ENCODE measurements around the gene STK32B.
"Not testable (repeated sequence)": the region's sequence is repeated elsewhere in the genome, so short reads cannot be mapped to it uniquely, and the experiment has no call there.

The STK32B gene

DNA sequence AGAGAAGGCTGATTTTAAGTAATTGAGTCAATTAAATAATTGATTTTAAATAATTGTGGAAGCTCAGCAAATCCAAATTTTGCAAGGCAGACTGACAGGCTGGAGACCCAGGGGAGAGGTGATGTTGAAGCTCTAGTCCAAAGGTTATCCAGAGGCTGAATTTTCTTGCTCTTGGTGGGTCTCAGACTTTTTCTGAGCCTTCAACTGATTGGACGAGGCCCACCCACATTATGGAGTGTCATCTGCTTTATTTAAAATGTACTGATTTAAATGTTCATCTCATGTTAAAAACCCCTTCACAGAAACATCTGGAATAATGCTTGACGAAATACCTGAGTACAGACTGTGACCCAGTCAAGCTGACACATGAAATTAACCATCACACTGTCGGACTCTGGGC is 20.4 kb upstream of the STK32B start:
- no peak for DNase-seq (ENCODE audit: low read depth)

DNA sequence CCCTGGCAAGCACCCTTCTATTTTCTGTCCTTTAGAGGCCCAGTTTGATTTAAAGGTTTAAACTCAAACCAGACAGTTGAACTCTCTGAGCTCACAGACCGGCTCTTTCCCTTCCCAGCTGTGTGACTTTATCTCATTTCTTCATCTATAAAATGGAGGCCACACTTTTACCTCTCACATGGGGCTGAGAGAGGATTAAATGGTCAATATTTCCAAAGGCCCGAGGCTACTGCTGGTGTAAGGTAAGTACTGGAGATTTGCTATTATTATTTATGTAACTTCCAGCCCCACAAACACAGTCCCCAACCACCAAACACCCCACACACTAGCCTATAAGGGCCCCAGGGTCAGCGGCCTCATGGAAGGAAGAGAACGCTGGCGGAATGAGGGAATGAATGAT is 18.5 kb upstream of the STK32B start:
- DNase-seq (ENCODE audit: low read depth): no peak

DNA sequence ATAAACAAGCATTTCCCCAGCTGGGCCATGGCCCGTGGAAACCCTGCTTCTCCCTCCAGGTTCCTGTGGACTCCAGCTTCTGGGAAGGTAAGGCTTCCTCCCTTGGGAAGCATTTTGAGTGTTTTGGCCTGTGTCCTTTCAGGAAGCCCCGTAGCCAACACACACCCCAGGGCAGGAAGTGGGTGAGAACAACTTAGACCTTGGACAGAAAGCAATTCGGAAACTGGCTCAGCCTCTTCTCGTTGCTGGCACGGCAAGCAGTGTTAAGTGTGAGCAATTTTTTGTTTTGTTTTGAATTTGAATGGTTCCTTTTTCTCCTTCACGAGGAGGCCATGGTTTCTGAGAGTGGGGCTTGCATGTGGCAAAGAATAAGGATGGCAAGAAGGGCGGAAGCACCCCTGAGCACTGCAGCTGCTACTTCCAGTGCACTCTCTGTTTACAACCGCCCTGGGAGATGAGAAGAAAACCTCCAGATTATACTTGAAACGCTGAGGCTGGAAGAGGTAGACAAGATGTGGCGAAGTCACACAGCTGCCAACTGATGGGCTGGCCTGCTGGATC is 17.9 kb upstream of the STK32B start:
- no peak for DNase-seq (ENCODE audit: low read depth)

DNA sequence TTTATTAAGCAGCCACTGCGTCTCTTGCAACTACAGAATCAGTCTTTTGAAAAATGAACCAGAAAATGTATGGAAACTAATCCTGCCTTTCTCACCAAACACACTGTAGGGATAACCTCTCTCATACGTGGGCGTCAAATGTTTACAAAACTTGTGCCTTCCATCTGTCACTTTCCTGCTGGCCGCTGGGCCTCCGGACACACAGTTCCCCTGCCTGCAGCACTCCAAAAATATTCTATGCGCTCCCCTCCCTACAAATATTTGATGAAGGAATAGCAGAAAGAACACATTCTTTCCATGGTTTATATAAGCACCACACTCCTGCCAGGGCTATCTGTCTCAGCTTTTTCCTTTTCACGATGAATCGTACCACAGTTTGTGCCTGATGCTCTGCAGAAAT is 17.1 kb upstream of the STK32B start:
- DNase-seq (ENCODE audit: low read depth): no peak

DNA sequence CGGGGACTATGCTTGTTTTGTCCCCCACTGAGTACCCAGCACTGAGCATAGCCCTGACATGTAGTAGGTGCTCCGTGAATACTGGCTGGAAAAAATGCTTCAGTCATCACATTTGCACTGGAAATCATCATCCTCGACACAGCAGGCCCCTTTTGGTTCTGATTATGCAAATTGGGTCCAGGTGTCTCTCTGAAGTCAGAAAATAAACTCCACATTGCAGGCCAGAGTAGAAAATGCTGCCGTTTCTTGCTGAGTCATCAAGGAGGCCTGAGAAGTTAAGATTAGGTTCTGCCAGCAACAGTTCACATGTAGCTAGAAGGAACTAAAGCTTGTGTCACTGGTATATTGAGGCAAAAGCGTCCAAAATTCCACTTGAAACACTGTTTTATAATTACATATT is 15.0 kb upstream of the STK32B start:
- DNase-seq (ENCODE audit: low read depth): no peak

DNA sequence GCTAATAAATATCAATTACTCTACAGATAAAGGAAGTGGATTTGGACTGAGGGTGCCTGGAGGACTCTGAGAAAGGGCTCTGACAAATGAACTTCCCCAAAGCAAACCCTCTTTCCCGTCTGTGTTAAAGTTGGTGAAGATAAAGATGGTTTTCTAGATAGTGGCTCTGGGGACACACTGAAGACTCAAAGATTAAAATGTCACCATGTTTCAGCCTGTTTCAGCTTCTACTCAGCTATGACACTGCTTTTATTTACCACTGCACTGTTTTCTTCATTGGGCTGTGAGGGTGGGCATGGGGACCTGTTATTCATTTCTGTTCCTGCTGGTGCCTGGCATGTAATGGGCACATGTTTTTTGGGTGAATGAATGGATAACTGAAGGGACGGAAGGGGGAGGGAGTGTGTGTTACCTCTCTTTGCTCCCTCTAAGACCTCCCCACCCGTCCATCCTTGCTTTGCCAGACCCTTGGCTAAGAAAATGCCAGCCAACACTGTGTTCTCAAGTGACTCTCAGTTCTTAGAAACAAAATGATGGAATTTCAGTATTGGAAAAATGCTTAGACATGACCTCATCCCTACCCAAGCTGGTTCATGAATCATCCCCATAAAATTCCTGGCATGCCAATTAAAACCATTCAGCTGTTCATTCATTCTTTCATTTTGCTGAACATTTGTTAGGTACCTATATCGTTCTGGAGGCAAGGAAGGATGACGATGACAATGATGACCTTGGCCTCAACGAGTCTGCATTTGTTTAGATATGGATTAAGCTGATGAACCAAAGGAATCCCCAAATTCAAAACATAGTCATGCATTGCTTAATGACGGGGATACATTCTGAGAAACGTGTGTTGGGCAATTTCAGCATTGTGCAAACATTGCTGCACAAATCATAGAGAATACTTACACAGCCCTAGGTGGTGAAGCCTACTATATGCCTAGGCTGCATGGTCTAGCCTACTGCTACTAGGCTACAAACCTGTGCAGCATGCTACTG is 13.4 kb upstream of the STK32B start:
- no peak for DNase-seq (ENCODE audit: low read depth)

DNA sequence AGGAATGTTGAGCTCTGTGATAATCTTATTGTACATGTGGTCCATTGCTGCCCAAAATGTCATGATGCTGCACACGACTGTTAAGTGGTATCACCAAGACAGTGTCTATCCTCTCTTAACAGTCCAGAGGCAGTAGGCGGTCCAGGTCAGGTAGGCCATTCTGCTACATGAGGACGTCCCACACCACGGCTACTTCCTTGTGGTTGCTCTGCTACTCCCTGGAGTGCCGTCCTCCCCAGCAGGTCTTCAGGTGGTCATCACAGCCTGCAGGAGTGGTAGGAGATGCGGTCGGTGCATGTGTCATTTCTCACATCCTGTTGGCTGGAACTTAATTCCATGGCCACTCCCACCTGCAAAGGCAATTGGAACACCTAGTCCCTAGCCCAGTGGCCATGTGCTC is 11.5 kb upstream of the STK32B start:
- no peak for DNase-seq (ENCODE audit: low read depth)

DNA sequence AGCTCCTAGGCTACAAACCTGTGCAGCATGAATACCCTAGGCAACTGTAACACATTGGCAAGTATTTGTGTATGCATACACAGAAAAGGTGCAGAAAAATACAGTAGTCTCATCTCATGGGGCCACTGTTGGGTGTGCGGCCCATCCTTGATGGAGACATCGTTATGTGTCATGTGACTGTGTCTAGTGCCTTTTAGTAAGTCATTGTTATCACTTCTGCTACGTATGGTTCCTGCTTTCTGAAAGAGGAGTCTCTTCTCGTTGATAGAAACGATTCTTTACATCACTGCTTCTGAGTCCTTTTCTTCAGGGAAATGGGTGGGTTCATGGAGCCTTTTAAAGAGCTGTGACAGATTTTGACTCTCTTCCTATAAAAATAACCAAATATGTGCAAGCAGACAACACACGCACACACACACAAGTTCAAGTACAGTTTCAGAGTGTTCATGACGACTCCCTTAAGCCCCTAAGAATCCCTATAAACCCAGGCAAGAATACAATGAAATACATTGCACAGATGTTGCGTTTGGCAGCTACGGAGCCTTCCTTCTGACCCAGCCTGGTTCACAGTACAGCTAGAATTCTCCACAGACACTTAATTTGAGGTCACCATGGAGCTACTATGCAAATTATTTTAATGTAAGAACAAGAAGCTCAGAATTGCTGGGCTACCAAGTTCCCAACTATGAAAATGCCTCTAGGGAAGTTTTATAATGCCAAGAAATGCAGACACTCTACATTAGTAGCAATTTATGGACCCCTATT is 10.2 kb upstream of the STK32B start:
- no peak for DNase-seq (ENCODE audit: low read depth)

DNA sequence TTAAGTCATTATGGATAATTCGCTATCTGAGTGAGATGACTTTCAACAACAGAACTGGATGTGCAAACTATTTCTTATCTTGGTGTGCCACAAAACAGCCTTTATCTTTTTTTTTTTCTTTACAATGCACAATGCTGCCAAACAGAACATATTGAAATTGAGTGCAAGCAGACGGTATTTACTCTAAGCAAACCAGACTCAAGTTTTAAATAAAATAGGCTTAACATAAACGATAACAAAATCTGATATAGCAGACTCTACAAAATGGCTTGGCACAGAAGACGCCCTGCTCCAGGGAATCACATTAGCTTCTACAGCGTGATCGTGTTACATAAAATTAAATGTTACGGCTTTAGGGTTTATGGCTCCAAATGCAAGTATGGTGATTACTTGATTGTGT is 9.6 kb upstream of the STK32B start:
- DNase-seq (ENCODE audit: low read depth): no peak

DNA sequence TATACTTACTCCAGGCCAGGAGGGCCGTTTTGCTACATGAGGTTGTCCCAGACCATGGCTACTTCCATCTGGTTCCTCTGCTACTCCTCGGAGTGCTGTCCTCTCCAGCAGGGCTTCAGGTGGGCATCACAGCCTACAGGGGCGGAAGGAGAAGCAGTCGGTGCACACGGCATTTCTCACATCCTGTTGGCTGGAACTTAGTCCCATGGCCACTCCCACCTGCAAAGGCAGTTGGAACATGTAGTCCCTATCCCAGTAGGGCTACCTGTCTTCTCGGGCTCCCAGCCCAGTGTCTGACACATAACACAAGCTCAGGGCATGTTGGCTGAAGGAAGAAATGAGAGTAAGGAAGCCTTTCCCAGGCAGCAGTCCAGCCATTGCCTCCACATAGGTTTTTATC is 7.7 kb upstream of the STK32B start:
- DNase-seq (ENCODE audit: low read depth): no peak

DNA sequence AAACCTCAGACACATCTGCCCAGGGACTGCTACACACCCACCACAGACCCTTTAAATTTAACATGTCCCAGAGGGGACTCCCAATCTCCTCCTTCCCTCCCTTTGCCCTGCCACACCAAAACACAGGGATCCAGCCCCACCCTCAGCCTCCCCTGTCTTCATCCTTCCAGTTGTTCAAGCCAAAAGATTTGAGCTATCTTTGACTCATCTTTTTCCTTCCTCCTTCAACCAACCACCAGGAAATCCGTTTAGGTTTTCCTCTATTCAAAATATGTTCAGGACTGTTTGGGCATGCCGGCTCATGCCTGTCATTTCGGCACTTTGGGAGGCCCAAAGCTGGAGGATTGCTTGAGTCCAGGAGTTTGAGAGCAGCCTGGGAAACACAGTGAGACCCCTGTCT is 6.9 kb upstream of the STK32B start:
- no peak for DNase-seq (ENCODE audit: low read depth)

DNA sequence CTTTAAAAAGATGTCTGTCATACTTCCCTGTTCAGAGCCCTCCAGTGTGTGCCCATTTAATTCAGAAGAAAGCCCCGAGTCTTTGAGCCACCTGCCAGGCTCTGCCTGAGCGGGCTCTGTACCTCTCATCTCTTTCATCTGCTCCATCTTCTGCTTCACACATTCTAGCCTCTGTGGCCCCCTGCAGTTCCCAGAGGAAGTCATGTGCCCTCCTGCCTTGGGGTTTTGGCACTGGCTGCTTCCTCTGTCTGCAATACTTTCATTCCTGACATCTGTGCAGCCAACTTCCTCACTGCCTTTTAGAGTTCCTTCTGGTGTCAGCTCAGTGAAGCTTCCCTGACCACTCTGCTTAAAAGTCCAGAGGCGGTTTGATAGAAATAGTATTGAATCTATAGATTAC is 6.2 kb upstream of the STK32B start:
- no peak for DNase-seq (ENCODE audit: low read depth)

DNA sequence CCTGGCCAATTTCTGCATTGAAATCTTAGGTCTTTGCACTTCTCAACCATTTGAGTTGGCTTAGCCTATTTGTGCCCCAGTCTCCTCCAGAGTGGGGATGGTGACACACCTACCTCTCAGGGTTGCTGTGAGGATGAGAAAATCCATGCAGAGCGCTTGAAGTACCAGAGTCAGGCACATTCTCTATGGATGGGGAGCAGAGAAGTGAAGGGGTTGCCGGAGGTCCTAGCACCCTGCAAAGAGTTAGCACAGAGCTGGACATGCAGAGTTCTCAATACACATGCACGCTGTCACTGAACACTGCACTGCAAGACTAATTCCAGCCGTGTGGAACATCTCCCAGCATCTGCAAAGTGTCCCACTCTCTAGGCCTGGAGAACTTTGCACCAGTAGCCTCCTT is 2.6 kb upstream of the STK32B start:
- DNase-seq (ENCODE audit: low read depth): no peak

DNA sequence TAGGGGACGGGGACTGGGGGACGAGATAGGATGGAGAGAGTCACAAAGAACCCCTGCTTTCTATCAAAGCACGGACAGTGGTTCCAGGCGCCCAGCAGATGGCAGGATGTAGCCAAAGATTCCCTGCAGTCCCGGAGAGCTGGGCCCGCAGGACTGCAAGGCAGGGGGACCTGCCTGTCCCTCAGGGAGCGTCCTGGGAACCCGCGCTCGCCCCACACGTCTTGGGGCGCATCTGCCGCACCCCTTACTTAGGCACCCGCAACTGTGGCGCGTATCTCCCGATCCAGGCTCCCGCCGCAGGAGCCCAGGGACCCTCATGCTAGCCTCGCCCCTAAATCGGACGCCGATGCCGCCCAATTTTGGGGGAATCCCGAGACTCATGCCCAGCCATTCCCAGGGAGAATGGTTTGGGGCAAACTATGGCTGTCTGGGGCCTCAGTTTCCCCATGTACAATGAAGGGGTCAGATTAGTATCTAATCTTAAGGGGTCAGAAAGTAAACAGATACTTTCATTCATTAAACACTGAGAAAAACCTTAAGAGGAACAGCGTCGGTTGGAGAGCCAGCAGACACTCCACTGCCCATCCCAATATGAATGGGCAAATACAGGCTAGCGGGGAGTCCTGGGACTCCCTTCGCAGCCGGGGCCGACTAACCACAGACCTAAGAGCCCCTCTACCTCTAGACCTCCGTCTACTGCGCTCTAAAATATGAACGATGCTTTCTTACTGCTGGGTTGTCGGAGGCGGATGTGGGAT is 581 bp upstream of the STK32B start:
- no peak for DNase-seq (ENCODE audit: low read depth)

DNA sequence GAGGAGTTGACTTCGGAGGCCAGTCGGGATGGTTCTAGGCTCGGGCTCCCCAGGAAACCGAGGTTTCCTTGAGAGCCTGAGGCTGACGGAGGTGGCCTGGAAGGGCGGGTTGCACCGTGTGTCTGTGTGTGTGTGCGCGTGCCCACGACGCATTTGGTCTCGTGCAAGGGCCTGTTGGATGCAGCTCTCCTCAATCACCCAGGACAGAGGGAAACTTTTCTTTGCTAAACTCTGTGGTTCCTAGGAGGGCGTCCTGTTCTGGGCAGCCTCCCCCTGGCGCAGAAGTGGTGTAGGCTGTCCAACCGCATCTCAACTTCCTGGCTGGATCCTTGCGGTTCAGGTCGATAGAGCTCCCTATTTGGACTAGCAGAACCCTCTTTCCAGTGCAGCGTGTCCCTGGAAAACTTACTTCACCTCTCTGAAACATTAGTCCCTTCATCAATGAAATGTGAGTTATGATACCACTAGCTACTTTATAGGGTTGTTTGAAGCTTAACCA is 973 bp downstream of the STK32B start:
- no peak for DNase-seq (ENCODE audit: low read depth)

DNA sequence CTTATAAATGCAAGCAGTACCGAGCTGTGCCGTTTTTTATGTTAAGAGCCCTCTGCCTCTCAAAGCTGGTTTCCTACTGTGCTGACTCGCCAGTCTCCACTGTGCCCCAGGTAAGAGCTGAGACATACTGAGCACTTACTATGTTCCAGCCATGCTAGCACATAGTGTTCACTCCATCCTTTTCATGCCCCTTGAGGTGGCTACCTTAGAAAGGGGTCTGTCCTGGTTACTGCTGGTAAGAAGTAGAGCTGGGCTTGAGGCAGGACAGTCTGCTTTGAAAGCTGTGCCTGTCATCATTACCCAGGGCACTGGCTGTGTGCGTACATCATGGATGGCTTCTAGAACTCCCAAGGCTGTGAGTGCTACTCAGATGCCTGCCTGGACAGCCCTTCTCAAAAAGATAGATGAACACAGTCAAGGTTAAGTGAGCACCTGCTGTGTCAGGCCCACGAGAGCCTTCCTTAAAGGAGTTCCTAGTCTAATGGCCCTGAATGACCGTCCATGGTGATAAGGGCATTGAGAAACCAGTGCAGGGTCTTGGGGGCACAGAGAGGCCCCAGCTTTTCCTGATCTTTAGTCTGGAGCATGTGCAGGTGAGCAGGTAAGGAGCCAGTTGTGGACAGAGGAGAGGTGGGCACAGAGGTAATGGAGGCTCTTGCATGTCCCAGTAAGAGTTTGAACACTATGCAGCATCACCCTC is 1.6 kb downstream of the STK32B start:
- no peak for DNase-seq (ENCODE audit: low read depth)

DNA sequence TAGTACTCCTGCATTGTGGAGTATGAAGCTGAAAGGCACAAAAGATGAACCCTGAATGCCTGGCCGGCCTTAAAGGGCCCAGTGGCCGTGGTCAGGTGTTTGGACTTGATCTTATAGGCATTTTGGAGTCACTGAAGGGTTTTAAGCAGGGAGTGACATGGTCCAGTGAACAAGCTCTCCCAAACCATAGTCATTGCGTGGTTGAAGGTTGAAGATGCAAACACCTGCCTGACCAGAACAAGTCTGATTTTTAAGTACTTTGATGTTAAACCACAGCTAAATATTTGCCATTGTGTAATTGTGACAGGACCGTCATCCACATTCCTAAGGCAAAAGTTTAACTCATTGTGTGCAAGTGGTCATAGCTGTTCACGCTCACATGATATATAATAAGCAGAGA is 3.3 kb downstream of the STK32B start:
- DNase-seq (ENCODE audit: low read depth): no peak

DNA sequence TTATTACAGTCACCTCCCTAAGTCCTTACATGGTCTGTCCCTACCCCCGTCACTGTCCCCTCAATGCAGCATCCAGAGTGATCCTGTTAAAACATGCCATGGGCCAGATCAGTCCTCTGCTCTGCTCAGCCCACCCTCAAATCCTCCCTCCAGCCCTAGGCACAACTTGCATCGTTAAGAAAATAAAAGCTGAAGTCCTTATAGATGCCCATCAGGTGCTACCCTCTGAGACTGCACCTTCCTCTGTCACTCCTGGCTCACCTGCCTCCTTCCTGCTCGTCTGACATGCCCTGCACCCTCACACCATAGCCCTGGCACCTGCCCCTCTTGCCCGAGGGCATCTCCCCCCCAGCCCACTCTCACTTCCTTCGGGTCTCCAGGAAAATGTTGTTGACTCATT is 4.1 kb downstream of the STK32B start:
- no peak for DNase-seq (ENCODE audit: low read depth)

DNA sequence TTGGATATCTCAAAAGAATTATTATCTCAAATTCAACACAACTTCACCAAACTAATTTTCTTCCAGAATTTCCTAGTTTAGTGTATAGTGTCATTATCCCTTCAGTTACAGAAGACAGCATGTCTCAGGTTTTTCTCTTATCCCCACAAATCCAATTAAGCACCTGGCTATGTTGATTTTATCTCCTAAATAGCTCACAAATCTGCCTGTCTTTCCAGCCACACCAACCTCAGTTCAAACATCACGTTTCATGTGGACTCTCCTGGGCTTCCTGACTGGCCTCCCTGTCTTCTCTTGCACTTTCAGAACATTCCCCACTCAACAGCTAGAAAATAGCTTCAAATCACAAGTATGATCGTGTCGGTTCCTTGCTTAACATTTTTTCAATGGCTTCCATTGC is 14.8 kb downstream of the STK32B start:
- no peak for DNase-seq (ENCODE audit: low read depth)

DNA sequence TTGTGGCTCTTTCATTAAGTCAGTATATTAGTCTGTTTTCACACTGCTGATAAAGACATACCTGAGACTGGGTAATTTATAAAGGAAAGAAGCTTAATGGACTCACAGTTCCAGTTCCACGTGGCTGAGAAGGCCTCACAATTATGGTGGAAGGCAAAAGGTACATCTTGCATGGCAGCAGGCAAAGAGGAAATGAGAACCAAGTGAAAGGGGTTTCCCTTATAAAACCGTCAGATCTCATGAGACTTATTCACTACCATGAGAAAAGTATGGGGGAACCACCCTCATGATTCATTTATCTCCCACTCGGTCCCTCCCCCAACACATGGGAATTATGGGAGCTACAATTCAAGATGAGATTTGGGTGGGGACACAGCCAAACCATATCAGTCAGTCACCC is 15.7 kb downstream of the STK32B start:
- not testable (repeated sequence) for DNase-seq (ENCODE audit: low read depth)

DNA sequence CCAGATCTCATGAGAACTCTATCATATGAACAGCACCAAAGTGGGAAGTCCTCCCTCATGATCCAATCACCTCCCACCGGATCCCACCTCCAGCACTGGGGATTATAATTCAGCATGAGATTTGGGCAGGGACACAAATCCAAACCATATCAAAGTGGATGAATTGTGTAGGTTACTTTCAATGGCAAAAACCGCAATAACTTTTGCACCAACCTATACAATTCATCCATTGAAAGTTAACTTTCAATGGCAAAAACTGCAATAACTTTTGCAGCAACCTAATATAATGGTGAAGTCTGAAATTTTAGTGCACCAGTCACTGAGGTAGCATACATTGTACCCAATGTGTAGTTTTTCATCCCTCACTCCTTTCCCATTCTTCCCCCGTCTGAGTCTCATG is 16.6 kb downstream of the STK32B start:
- DNase-seq (ENCODE audit: low read depth): no peak

All from activated T-cell treated with anti-CD3 and anti-CD28 coated beads for 24 hours (primary cell).